HEK293T (cell line): ENCODE measurements around the gene SAMD4B.
A peak's percentile ranks its signal among the peaks of the same experiment; 100 is the strongest.

Experiments used
- CTCF ChIA-PET: fragments of 350-600 bp; formaldehyde crosslinking; extraction: SDS; loops from one replicate; lab custom pipeline; 2021; ENCODE audit warnings: antibody characterized with exemption, inconsistent platforms; lab: Yijun Ruan, JAX
- POLR2A ChIA-PET: fragments of 350-600 bp; formaldehyde crosslinking; extraction: SDS; loops from one replicate; lab custom pipeline; 2020; ENCODE audit warnings: antibody characterized with exemption, inconsistent platforms; lab: Yijun Ruan, JAX
- DNase-seq: peaks from one replicate; pipeline ENCODE4 v3.0.0; 2012; ENCODE audit warnings: mixed read lengths; ENCODE audit errors: extremely low spot score
- ARNT ChIP-seq: fragments of 450-650 bp; IDR thresholded peaks from 2 replicates; pipeline ENCODE4 v1.6.1; 2017; ENCODE audit warnings: mild to moderate bottlenecking
- BHLHE40 ChIP-seq: fragments of 450-650 bp; IDR thresholded peaks from 2 replicates; pipeline ENCODE4 v1.6.1; 2016; ENCODE audit warnings: mild to moderate bottlenecking, moderate library complexity, borderline replicate concordance
- CTBP1 ChIP-seq: fragments of 450-650 bp; IDR thresholded peaks from 2 replicates; pipeline ENCODE4 v1.6.1; 2016; ENCODE audit warnings: borderline replicate concordance
- ELF4 ChIP-seq: fragments of 450-650 bp; IDR thresholded peaks from 2 replicates; pipeline ENCODE4 v1.6.1; 2017; ENCODE audit warnings: antibody characterized with exemption
- FOXA1 ChIP-seq: fragments of 450-650 bp; IDR thresholded peaks from 2 replicates; pipeline ENCODE4 v1.6.1; 2016; ENCODE audit warnings: mild to moderate bottlenecking
- FOXK2 ChIP-seq: fragments of 450-650 bp; IDR thresholded peaks from 2 replicates; pipeline ENCODE4 v1.6.1; 2016; ENCODE audit warnings: mild to moderate bottlenecking
- FOXM1 ChIP-seq: fragments of 450-650 bp; IDR thresholded peaks from 2 replicates; pipeline ENCODE4 v1.6.1; 2017; ENCODE audit warnings: mild to moderate bottlenecking, borderline replicate concordance
- HDGF ChIP-seq: fragments of 450-650 bp; IDR thresholded peaks from 2 replicates; pipeline ENCODE4 v1.6.1; 2017; ENCODE audit warnings: antibody characterized with exemption, borderline replicate concordance
- L3MBTL2 ChIP-seq: fragments of 450-650 bp; conservative IDR thresholded peaks from 2 replicates; pipeline ENCODE4 v1.6.1; 2016; ENCODE audit warnings: mild to moderate bottlenecking
- LEF1 ChIP-seq: fragments of 450-650 bp; IDR thresholded peaks from 2 replicates; pipeline ENCODE4 v1.6.1; 2017; ENCODE audit warnings: mild to moderate bottlenecking, borderline replicate concordance
- NFRKB ChIP-seq: fragments of 450-650 bp; IDR thresholded peaks from 2 replicates; pipeline ENCODE4 v1.6.1; 2016; ENCODE audit warnings: mild to moderate bottlenecking, moderate library complexity
- PKNOX1 ChIP-seq: fragments of 450-650 bp; IDR thresholded peaks from 2 replicates; pipeline ENCODE4 v1.6.1; 2016
- SP1 ChIP-seq: fragments of 450-650 bp; IDR thresholded peaks from 2 replicates; pipeline ENCODE4 v1.6.1; 2017
- SUZ12 ChIP-seq: fragments of 450-650 bp; IDR thresholded peaks from 2 replicates; pipeline ENCODE4 v1.6.1; 2016; ENCODE audit warnings: mild to moderate bottlenecking
- TARDBP ChIP-seq: fragments of 450-650 bp; IDR thresholded peaks from 2 replicates; pipeline ENCODE4 v1.6.1; 2016
- ZNF384 ChIP-seq: fragments of 450-650 bp; IDR thresholded peaks from 2 replicates; pipeline ENCODE4 v1.6.1; 2016

Gene SAMD4B

GRCh38 chr19:39427707-39428106, 85.5 kb downstream of the SAMD4B start:
- CTCF ChIA-PET = interaction anchor here (1.4 kb wide), 1 partner anchor 13 kb away, joined by 3 read pairs; no protein-coding TSS in a partner anchor
- no peak for TF ChIP-seq SUZ12
- TF ChIP-seq HDGF = no peak
- no peak for TF ChIP-seq FOXK2
- no peak for TF ChIP-seq PKNOX1
- TF ChIP-seq TARDBP = no peak
- no peak for TF ChIP-seq ELF4
- TF ChIP-seq ZNF384 = no peak
- no peak for TF ChIP-seq ARNT
- no peak for TF ChIP-seq FOXM1
- TF ChIP-seq LEF1 = no peak
- POLR2A ChIA-PET = interaction anchor here (0.5 to 2.4 kb wide), 4 partner anchors 8 to 437 kb away, joined by 3 to 52 read pairs (median 3); partner anchors contain the start of genes RPS16, SUPT5H and TIMM50
- no peak for DNase-seq

- ChIA-PET POLR2A (interaction anchor here (0.8 to 2.4 kb wide), 4 partner anchors 7 to 52 kb away, joined by 3 to 52 read pairs (median 4); partner anchors contain the start of genes MED29, PAF1, RPS16 and TIMM50), CTCF (interaction anchor here (0.6 to 1.4 kb wide), 5 partner anchors 12 to 760 kb away, joined by 3 to 10 read pairs (median 3); partner anchors contain the start of genes EID2B, MRPS12 and SARS2)
- DNase-seq = no peak
- TF ChIP-seq TARDBP (no peak), L3MBTL2 (no peak), LEF1 (no peak), SUZ12 (no peak), FOXM1 (no peak), PKNOX1 (no peak)
Observed at GRCh38 chr19:39428283-39429112, 86.3 kb downstream of the SAMD4B start.

- CTCF ChIA-PET = interaction anchor here (1.2 kb wide), 1 partner anchor 33 kb away, joined by 3 read pairs; no protein-coding TSS in a partner anchor
- no peak for DNase-seq
- no peak for TF ChIP-seq BHLHE40
- POLR2A ChIA-PET = no interaction called here
Observed at GRCh38 chr19:39430675-39431593, 88.7 kb downstream of the SAMD4B start.

GRCh38 chr19:39432677-39433025, 90.4 kb downstream of the SAMD4B start:
- no peak for DNase-seq
- 0 out of 2 replicates have a peak, but pooled peaks have one; percentile 27 for TF ChIP-seq ELF4
- no peak for TF ChIP-seq FOXK2
- ChIA-PET CTCF (no interaction called here), POLR2A (interaction anchor here (1.2 to 2.5 kb wide), 3 partner anchors 9 to 18 kb away, joined by 3 to 9 read pairs (median 6); no protein-coding TSS in a partner anchor)

- CTCF ChIA-PET = no interaction called here
- TF ChIP-seq PKNOX1 (no peak), FOXA1 (no peak), NFRKB (no peak), TARDBP (no peak), LEF1 (no peak), CTBP1 (no peak), FOXK2 (no peak), ELF4 (no peak), FOXM1 (no peak), SUZ12 (no peak), SP1 (no peak), ARNT (no peak), ZNF384 (no peak), HDGF (no peak), L3MBTL2 (no peak), BHLHE40 (no peak)
- no peak for DNase-seq
- POLR2A ChIA-PET = interaction anchor here (0.7 to 2.5 kb wide), 6 partner anchors 10 to 53 kb away, joined by 3 to 9 read pairs (median 3); partner anchors contain the start of gene SUPT5H
Observed at GRCh38 chr19:39433480-39434079, 91.4 kb downstream of the SAMD4B start.
